GM19455 (cell line): ENCODE results near the gene MGLL.

ENCODE experiments used
- ATAC-seq: cut with Tn5 transposase; IDR thresholded peaks from one replicate; pipeline ENCODE4 v1.9.1; 2021; ENCODE audit not compliant: unreplicated experiment

MGLL gene

DNA sequence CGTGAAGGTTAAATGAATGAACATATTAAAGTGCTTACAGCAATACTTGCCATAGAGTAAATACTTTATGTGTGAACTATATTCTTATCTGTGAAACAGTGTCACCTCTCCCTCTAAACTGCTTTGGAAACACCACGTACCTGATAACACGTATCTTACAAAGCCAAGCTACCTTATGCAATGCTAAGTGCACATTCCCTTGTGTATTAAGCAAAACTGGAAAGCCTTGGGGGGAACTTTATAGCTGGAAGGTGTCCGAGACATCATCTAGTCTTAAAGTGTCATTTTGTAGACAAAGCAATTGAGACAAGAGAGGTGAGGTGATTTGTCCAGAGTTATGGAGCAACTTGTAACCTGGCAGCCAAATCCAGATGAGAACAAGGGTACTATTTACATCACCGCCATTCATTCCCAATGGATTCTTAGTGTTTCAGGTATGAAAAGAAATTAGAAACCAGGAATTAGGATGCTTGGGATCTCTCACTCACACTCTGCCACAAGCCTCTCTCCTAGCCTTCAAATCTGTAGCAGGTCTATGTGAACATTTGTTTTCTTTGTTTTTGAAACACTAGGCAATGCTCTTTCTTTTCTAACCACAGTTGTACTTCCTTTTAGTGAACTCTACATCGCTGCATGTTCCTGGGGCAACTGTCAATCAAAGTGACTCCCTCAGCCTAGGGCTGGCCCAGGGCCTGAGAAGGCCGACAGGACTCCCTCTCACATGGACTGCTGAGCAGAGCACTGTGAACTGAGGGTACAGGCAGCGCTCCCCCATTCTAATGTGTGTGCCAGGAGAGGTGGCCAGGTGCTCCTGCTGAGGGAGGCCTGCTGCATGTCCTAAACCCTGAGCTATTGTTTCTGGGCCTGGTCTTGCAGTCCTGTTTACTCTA lies 13.9 kb upstream of the MGLL start:
- peak; percentile 69 for ATAC-seq

GRCh38 chr3:127834771-127835170 lies 12.5 kb upstream of the MGLL start:
- no peak for ATAC-seq

DNA sequence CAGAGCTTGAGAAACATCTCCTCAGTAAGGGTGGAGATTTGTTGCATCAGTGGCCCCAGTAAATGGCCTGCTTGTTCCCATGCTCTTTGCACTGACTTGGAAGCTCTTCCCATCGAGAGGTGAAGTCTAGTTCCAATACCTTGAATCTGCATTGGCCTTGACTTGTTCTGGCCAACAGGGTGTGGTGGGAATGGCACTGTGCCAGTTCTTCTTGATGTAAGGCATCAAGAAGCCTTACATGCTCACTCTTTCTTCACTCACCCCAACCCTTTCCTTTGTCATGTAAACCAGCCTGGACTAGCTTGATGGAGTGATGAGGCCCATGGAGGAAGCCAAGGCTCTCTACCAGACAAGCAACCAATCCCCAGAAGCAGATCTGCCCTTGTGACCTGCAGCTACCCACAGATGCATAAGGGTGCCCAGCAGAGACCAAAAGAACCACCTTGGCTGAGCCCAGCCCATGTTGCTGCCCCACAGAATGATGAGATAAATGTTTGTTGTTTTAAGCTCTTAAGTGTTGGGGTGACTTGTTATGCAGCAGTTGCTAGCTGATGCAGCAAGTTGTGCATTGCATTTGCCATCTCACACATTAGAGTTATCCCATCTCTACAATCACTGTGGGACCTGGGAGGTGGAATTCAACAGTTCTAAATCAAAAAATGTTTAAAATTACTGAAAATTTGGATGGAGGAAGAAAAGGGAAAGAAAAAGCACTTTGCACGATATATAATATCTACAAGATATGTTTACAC lies 11.1 kb upstream of the MGLL start:
- no peak for ATAC-seq

- ATAC-seq = no peak
Observed at GRCh38 chr3:127831723-127832172, 9.4 kb upstream of the MGLL start.

DNA sequence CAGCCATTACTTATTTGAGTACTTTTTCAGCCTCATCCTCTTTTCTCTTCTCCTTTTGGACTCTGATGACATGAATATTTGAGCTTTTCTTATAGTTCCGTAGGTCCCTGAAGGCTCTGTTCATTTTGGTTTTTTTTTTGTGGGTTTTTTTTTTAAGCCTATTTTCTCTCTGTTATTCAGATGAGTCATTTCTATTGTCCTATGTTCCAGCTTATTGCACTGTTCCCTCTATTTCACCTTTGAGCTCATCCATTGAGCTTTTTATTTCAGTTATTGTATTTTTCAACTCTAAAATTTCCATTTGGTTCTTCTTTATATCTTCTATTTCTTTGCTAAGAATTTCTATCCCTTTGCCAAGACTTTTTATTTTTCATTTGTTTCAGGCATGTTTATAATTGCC lies 7.2 kb upstream of the MGLL start:
- ATAC-seq = no peak

- no peak for ATAC-seq
Observed at GRCh38 chr3:127827808-127828207, 5.5 kb upstream of the MGLL start.

DNA sequence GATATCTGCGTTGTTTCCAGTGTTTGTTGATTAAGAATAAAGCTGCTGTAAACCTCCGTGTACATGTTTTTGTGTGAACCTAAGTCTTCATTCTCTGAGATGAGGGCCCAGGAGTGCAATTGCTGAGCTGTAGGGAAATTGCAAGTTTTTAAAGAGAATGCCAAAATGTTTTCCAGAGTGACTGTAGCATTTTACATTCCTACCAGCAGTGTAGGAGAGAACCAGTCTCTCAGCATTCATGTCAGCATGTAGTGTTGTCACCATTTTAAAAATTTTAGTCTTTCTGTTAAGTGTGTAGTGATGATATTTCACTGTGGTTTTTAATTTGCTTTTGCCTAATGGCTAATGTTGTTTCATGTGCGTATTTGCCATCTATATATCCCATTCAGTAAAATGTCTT lies 3.4 kb upstream of the MGLL start:
- no peak for ATAC-seq

- ATAC-seq = no peak
Observed at GRCh38 chr3:127824151-127824825, 2.0 kb upstream of the MGLL start.

- no peak for ATAC-seq
Observed at GRCh38 chr3:127823426-127823857, 1.1 kb upstream of the MGLL start.

DNA sequence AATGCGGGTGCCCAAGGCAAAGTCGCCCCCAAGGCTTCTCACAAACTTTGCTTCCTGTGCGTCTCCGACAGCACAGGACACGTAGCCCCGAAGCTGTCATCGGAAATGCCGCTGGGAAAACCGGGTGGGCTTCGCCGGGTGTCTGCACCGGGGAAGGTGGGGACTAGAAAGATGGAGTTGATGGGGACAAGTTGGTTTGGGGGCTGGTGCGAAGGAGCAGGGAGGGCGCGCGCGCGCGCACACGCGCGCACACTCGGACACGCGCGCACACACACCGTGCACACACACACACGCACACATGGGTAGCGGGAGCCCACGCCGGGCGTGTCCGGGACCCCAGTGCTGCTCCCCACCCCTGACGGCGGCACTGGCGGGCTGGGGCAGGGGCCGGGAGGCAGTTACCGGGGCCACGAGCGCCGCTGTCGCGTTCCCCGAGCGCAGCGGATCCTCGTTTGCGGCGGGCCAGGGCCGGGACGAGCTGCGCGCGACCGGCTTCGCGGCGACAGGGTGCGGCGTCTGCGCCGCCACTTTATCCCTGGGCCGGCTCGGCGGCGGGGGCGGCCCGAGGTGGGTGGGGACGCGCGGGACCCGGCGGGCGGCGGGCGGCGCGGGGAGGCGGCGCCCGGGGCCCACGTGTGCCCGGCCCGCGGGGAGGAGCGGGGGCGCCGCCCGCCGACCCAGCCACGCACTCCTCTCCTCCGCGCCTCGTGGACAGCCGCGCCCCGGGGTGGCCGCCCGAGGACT lies 539 bp upstream of the MGLL start:
- no peak for ATAC-seq

GRCh38 chr3:127821394-127821793 lies 921 bp downstream of the MGLL start:
- ATAC-seq = no peak

DNA sequence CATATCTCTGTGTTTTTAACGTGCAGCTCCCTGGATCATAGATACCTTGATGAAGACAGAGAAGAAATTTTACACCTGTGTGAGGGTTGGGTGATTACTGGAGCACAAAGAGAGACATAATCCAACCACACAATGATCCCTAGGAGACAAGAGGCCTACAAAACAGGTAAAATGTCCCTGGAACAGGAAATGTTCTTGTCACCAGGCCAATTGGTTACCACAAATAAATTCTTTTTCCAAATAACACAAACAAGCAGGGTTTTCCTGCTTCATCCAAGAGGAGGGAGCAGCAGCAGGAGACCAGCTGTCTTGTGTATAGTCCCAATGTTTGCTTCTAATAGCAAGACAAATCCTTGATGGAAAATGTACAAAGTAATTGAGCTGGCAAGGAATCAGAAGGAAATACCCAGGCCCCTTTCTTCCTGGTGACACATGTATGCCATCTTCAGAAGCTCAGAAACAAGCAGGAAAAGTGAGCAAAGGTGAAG lies 1.4 kb downstream of the MGLL start:
- no peak for ATAC-seq

DNA sequence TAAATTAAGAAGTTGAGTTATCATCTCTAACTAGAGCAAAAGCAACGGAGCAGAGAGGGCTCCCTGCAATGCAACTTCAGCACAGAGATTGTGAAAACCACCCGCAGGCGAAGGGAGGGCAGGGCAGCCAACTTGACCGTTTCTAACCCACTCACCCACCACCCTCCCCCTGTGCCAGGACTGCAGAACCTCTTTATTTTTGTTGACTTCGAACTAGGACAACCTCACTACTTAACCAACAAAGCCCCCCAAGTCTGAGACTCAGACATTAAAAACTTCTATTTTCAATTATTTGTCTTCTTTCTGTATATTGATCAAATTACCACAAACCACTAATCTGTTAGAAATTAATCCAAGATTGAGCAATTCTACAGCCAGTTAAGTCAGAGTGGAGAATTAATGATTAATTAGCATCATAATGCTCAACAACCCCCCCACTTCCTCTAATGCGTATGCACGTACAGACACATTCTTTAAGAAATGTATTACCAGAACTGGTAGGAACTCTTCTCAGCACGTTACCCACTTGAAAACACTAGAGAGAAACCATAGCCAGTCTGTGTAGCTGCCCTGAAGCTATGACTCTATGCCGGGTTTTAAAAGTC lies 2.0 kb downstream of the MGLL start:
- ATAC-seq = no peak

DNA sequence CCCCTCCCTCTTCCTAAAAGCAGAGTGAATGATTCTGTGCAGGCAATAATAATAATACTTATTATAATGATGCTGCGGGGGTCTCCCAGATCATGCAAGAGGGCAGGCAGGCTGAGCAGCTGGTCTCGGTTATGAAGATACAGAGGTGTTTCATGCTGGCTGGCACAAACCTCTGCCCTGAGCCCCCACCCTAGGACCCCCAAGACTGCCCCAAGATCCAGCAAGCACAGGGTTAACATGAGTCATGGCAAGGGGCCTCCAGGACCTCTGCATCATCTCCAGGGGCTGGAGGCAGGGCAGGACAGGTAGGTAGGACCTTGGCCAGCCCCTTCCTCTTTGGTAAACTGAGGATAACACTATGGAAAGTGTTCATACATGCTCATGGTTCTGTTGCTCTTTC lies 2.7 kb downstream of the MGLL start:
- ATAC-seq = no peak

DNA sequence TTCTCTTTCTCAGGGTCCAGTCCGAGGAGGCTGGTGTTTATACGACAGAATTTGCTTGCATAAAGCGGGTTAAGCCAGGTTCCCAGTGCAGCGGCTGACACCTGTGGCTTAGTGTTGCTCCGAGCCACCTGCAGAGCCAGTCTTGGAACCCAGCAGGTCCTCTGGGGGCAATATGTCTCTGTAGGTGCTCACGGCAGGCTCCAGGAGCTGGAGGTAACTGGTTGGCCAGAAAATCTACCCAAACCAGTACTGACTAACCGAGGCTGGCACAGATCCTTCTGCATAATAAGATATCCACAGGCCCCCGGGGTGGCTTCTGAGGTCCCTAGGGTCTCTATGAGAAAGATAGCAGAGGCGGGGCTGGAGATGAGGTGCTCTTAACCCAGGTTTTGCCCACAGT lies 3.2 kb downstream of the MGLL start:
- ATAC-seq = no peak

- ATAC-seq = no peak
Observed at GRCh38 chr3:127817406-127817841, 4.9 kb downstream of the MGLL start.

DNA sequence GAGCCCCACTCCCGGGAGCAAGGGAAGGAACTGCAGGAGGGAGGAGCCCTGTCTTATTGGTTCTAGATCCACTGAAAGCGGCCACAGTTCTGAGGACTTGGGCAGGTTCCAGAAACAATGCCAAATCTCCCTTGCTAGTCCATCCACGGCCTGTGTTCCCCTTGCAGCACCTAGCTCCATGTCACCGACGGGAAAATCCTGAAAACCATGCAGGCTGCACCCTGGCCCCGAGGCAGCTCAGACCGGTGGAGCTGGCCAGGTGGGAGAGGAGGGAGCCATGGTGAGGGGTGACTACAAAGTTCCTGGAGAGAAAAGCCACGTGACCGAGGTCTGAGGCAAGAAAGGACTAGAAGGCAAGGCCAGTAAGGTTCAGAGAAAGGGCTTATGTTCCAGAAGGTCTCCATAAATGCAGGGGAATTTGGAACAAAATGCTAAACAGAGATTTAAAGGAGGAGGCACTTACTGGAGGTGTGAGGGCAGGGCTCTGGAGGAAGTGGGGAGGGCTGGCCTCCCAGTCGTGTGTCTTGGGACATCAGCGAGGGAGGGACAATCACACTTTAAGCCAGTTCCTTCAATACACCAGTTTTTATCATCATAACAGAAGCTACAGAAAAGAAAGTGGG lies 5.4 kb downstream of the MGLL start:
- ATAC-seq = no peak

DNA sequence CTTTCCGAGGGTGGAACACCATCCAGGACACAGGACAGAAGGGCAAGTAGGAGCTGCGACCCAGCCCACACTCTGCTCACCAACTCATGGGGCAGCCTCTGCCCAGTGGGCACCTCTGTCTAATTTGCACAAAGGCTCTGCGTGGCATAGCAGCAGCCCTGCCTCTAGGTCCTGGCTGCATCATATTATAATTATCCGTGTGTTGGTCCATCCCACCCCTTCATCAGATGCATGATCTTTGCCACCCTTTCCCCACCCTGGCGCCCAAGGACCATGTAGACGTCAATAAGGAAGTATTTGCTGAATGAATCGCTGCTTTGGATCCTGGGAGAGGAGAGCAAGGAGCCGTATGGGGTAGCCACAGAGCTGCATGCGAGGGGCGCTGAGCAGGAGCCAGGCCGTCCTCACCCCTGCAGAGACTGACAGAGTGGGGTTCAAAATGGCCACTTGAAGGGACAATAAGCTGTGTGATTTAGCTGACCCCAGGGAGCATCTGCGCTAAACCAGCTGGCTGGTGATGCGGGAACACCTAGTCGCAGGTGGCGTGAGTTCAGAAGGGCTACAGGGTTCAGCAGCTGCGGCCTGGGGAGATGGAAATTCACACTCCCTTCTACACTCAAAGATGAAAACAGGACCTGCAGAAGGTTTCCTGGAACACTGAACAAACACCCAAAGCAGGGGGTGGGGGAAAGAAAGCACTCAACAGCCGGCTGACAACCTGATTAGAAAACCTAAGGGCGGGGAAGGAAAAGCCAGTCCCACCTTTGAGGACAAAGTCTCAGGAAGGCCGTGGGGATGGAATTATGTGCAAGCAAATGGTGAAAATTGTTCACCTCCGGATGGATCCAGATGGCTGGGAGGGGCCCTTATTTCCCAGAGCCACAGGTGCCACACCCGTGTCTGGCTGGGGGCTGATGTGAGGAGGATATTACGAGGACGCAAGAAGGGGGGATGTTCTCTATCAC lies 6.4 kb downstream of the MGLL start:
- ATAC-seq = no peak

- no peak for ATAC-seq
Observed at GRCh38 chr3:127815001-127815400, 7.3 kb downstream of the MGLL start.
